Endothelial cell of umbilical vein (primary cell): ENCODE measurements around the gene TMCC2. TPM values are rescaled to one million over a fixed set of nuclear protein-coding genes. Genes with fewer than 3 reads are reported as not detected.

ENCODE experiments used
- BruUV-seq: library from RNA; stranded (reverse); fragments of 400-500 nt; replicated peaks from 2 replicates; lab custom pipeline; 2021; lab: Mats Ljungman, UMichigan
- CTCF ChIA-PET: fragments of 300-600, 350-600 bp; sonication (Branson Sonifier 250); formaldehyde crosslinking; loops from one replicate; lab custom pipeline; 2021; ENCODE audit warnings: antibody characterized with exemption, inconsistent platforms; lab: Charles Lee
- POLR2A ChIA-PET: fragments of 300-600, 350-600 bp; sonication (Branson Sonifier 250); formaldehyde crosslinking; loops from one replicate; lab custom pipeline; 2021; ENCODE audit warnings: antibody characterized with exemption, inconsistent platforms; lab: Charles Lee
- DNase-seq: peaks from one replicate; pipeline ENCODE4 v3.0.0-alpha.2; 2011; ENCODE audit warnings: low read depth, low spot score
- FAIRE-seq: peaks from 2 replicates; lab custom pipeline; 2011; peaks lifted over from hg19 to GRCh38; lab: Jason Lieb, UNC
- H2AFZ ChIP-seq: 2 replicates; pipeline ENCODE4 v1.6.0; 2012; ENCODE audit warnings: low read depth, low read length, control low read depth, inconsistent platforms
- H3K27ac ChIP-seq: 2 replicates; pipeline ENCODE4 v1.5.1; 2011; ENCODE audit warnings: low read depth, mild to moderate bottlenecking, control low read depth, low read length, moderate library complexity; ENCODE audit not compliant: insufficient read depth
- H3K27me3 ChIP-seq, 2 experiments: 2 replicates each; pipeline versions ENCODE4 v1.6.0 to v1.6.1; 2011; ENCODE audit warnings: low read length in 2 of 2, mixed read lengths in 1 of 2; ENCODE audit not compliant: control insufficient read depth in 2 of 2, insufficient read depth in 2 of 2
- H3K36me3 ChIP-seq, 2 experiments: 2 replicates in 1 of 2; 3 replicates in 1 of 2; pipeline ENCODE4 v1.5.1; 2011; ENCODE audit warnings: low read length in 2 of 2, mild to moderate bottlenecking in 1 of 2, moderate library complexity in 1 of 2; ENCODE audit not compliant: control insufficient read depth in 2 of 2, insufficient read depth in 2 of 2; ENCODE audit errors: extremely low read depth in 1 of 2
- H3K4me1 ChIP-seq: 3 replicates; pipeline ENCODE4 v1.5.1; 2011; ENCODE audit warnings: mild to moderate bottlenecking, low read length; ENCODE audit not compliant: control insufficient read depth, insufficient read depth; ENCODE audit errors: extremely low read depth
- H3K4me2 ChIP-seq: 2 replicates; pipeline ENCODE4 v1.6.1; 2011; ENCODE audit warnings: low read length, control low read depth, mixed read lengths; ENCODE audit not compliant: insufficient read depth
- H3K4me3 ChIP-seq, 3 experiments: fragments of 200-600 bp in 1 of 3; sonication (generic), shearing (Covaris generic) in 1 of 3; replicated peaks in 1 of 3; 2 replicates each; pipeline ENCODE4 v1.5.1; 2011 to 2016; ENCODE audit warnings: control low read depth in 3 of 3, low read length in 3 of 3, mild to moderate bottlenecking in 2 of 3, inconsistent platforms in 1 of 3, low read depth in 1 of 3, moderate library complexity in 1 of 3; ENCODE audit not compliant: insufficient read depth in 1 of 3
- H3K79me2 ChIP-seq: 2 replicates; pipeline ENCODE4 v1.6.0; 2012; ENCODE audit warnings: low read length, inconsistent platforms; ENCODE audit not compliant: control insufficient read depth, insufficient read depth
- H3K9ac ChIP-seq: replicated peaks from 2 replicates; pipeline ENCODE3; 2011; ENCODE audit warnings: low read length, control low read depth; ENCODE audit not compliant: insufficient read depth; ENCODE audit errors: extremely low read depth
- H3K9me1 ChIP-seq: replicated peaks from 3 replicates; pipeline ENCODE4 v1.6.0; 2011; ENCODE audit warnings: mild to moderate bottlenecking, low read length; ENCODE audit not compliant: control insufficient read depth, insufficient read depth; ENCODE audit errors: extremely low read depth
- H3K9me3 ChIP-seq: replicated peaks from 2 replicates; pipeline ENCODE4 v1.5.1; 2012; ENCODE audit warnings: low read length, inconsistent platforms; ENCODE audit not compliant: control insufficient read depth, insufficient read depth
- H4K20me1 ChIP-seq: replicated peaks from 2 replicates; pipeline ENCODE3; 2011; ENCODE audit warnings: mild to moderate bottlenecking, low read length; ENCODE audit not compliant: control insufficient read depth, insufficient read depth; ENCODE audit errors: extremely low read depth
- CTCF ChIP-seq, 2 donors: IDR thresholded peaks; 1 replicate in 1 of 2; 2 replicates in 1 of 2; pipeline ENCODE4 v1.5.1; 2011; ENCODE audit warnings: low read length in 2 of 2, mild to moderate bottlenecking in 2 of 2, moderate library complexity in 2 of 2, control low read depth in 1 of 2, inconsistent platforms in 1 of 2, low read depth in 1 of 2; ENCODE audit not compliant: insufficient read depth in 1 of 2; ENCODE audit errors: extremely low read depth in 1 of 2
- EZH2 ChIP-seq: IDR thresholded peaks from 2 replicates; pipeline ENCODE4 v1.6.1; 2012; ENCODE audit warnings: borderline replicate concordance, low read depth, mild to moderate bottlenecking, moderate library complexity, low read length, inconsistent platforms; ENCODE audit not compliant: severe bottlenecking
- FOS ChIP-seq: IDR thresholded peaks from 2 replicates; pipeline ENCODE4 v1.6.1; 2011; ENCODE audit warnings: mild to moderate bottlenecking, low read length, moderate library complexity, borderline replicate concordance; ENCODE audit not compliant: insufficient read depth
- GATA2 ChIP-seq: IDR thresholded peaks from 2 replicates; pipeline ENCODE4 v1.7.0; 2011; ENCODE audit warnings: low read depth, mild to moderate bottlenecking, moderate library complexity, mixed read lengths, low read length; ENCODE audit not compliant: insufficient read length, insufficient read depth
- JUN ChIP-seq: IDR thresholded peaks from 2 replicates; pipeline ENCODE4 v1.6.1; 2011; ENCODE audit warnings: borderline replicate concordance, low read depth; ENCODE audit not compliant: insufficient read length, insufficient read depth
- MAX ChIP-seq: IDR thresholded peaks from 2 replicates; pipeline ENCODE4 v1.6.1; 2011; ENCODE audit not compliant: insufficient read depth, insufficient read length
- MYC ChIP-seq: IDR thresholded peaks from one replicate; pipeline ENCODE4 v1.6.1; 2011; ENCODE audit warnings: mild to moderate bottlenecking, low read depth, low read length
- POLR2A ChIP-seq: IDR thresholded peaks from 2 replicates; pipeline ENCODE4 v1.6.1; 2012; ENCODE audit warnings: low read depth, mild to moderate bottlenecking, control low read depth, low read length
- POLR2AphosphoS5 ChIP-seq: IDR thresholded peaks from 2 replicates; pipeline ENCODE4 v1.6.1; 2012; ENCODE audit warnings: low read depth, mild to moderate bottlenecking, control low read depth, low read length, moderate library complexity; ENCODE audit not compliant: insufficient read depth
- dilution Hi-C: fragments of 300-500 bp; cut with MboI; formaldehyde crosslinking; loops from one replicate; pipeline ENCODE4 v1.15.0; 2019; ENCODE audit warnings: low sequenced_read_pairs; ENCODE audit not compliant: extremely low pct_ligation_motif_present
- intact Hi-C: fragments of 100-400 bp; cut with micrococcal nuclease; formaldehyde crosslinking; loops from one replicate; pipeline ENCODE4 v1.10.0; 2022
- polyA plus RNA-seq, 4 experiments: library from polyadenylated mRNA; depleted of rRNA in 3 of 4; stranded (reverse) in 3 of 4; unstranded in 1 of 4; fragments of >200 nt; gene quantifications; 2 replicates each; pipeline versions ENCODE4 v1.2.1 to v1.2.3, GENCODE V29; 2011 to 2012; ENCODE audit warnings: missing spikeins in 1 of 4
- total RNA-seq: library from RNA; stranded (reverse); gene quantifications from 2 replicates; pipeline ENCODE4 v1.2.3, GENCODE V29; 2021

Gene TMCC2
- total and polyA plus RNA-seq, 2 donors (not counting 3 experiments of a cell fraction or from before 2014, with no cell fraction given), result 2.0 to 2.1 TPM

- Histone ChIP-seq H3K79me2 (no peaks in the 10 kb centered on the region), H3K4me2 (no peak overlapping the region), H3K4me3 (no peak overlapping the region), H3K36me3 (peaks cover 3% of the 10 kb centered on the region in 2 experiments), H4K20me1 (no peaks in the 10 kb centered on the region), H3K27ac (no peak overlapping the region), H3K4me1 (peaks cover 8% of the 10 kb centered on the region), H2AFZ (no peak overlapping the region), H3K27me3 (no peaks in the 10 kb centered on the region), H3K9ac (no peak overlapping the region), H3K9me1 (no peaks in the 10 kb centered on the region), H3K9me3 (no peaks in the 10 kb centered on the region)
- dilution Hi-C loops (no loop called here), intact Hi-C loops (no loop called here)
- FAIRE-seq, result peak; percentile 12
- TF ChIP-seq POLR2A (no peak), POLR2AphosphoS5 (no peak), MYC (no peak), CTCF (IDR thresholded peaks at IDR 0.05; ENCODE audit: extremely low read depth in 1 of 2, insufficient read depth in 1 of 2, low read depth in 1 of 2, low read length in 2 of 2) (no peak), GATA2 (no peak), EZH2 (no peak), MAX (no peak), FOS (no peak), JUN (no peak)
- ChIA-PET POLR2A (no interaction called here), CTCF (no interaction called here)
- no TSS peak for BruUV-seq
- DNase-seq, result no peak
Measured at GRCh38 chr1:205183676-205184335, 43.9 kb upstream of the TMCC2 start.
